ENCODE data around the gene NFASC.

The NFASC gene

GRCh38 chr1:204944662-204945061 is 74.0 kb downstream of the NFASC start:
- Histone ChIP-seq H3K4me3 (ENCODE audit: low read depth in 1 of 2, low read length in 2 of 2) (no peak overlapping the region), H3K9me3 (ENCODE audit: low read length) (no peaks in the 10 kb centered on the region), H3K27me3 (ENCODE audit: control insufficient read depth in 1 of 2, insufficient read depth in 2 of 2, low read length in 2 of 2) (no peaks in the 10 kb centered on the region), H3K27ac (ENCODE audit: low read depth, low read length) (no peak overlapping the region), H3K4me1 (ENCODE audit: insufficient read depth, low read length) (peaks cover 8% of the 10 kb centered on the region), H3K9ac (ENCODE audit: low read length) (no peak overlapping the region), H3K36me3 (ENCODE audit: insufficient read depth, low read length) (no peaks in the 10 kb centered on the region)

GRCh38 chr1:204945565-204945977 is 74.9 kb downstream of the NFASC start:
- Histone ChIP-seq H3K36me3 (ENCODE audit: insufficient read depth, low read length) (no peaks in the 10 kb centered on the region), H3K9ac (ENCODE audit: low read length) (no peak overlapping the region), H3K4me1 (ENCODE audit: insufficient read depth, low read length) (peaks cover 8% of the 10 kb centered on the region), H3K4me3 (ENCODE audit: low read depth in 1 of 2, low read length in 2 of 2) (no peak overlapping the region), H3K27me3 (ENCODE audit: control insufficient read depth in 1 of 2, insufficient read depth in 2 of 2, low read length in 2 of 2) (no peaks in the 10 kb centered on the region), H3K9me3 (ENCODE audit: low read length) (no peaks in the 10 kb centered on the region), H3K27ac (ENCODE audit: low read depth, low read length) (no peak overlapping the region)

- Histone ChIP-seq H3K9ac (ENCODE audit: low read length) (no peak overlapping the region), H3K4me1 (ENCODE audit: insufficient read depth, low read length) (peaks cover 5% of the 10 kb centered on the region), H3K4me3 (ENCODE audit: low read depth in 1 of 2, low read length in 2 of 2) (no peak overlapping the region), H3K9me3 (ENCODE audit: low read length) (no peaks in the 10 kb centered on the region), H3K27me3 (ENCODE audit: control insufficient read depth in 1 of 2, insufficient read depth in 2 of 2, low read length in 2 of 2) (no peaks in the 10 kb centered on the region), H3K27ac (ENCODE audit: low read depth, low read length) (no peak overlapping the region), H3K36me3 (ENCODE audit: insufficient read depth, low read length) (no peaks in the 10 kb centered on the region)
Measured at GRCh38 chr1:204946640-204947039, 76.0 kb downstream of the NFASC start.

- Histone ChIP-seq H3K4me1 (ENCODE audit: insufficient read depth, low read length) (no peaks in the 10 kb centered on the region), H3K36me3 (ENCODE audit: insufficient read depth, low read length) (peaks cover 1% of the 10 kb centered on the region), H3K9ac (ENCODE audit: low read length) (no peak overlapping the region), H3K9me3 (ENCODE audit: low read length) (no peaks in the 10 kb centered on the region), H3K27me3 (ENCODE audit: control insufficient read depth in 1 of 2, insufficient read depth in 2 of 2, low read length in 2 of 2) (no peaks in the 10 kb centered on the region), H3K4me3 (ENCODE audit: low read depth in 1 of 2, low read length in 2 of 2) (no peak overlapping the region), H3K27ac (ENCODE audit: low read depth, low read length) (no peak overlapping the region)
Measured at GRCh38 chr1:204947338-204947737, 76.7 kb downstream of the NFASC start.

GRCh38 chr1:204947747-204948146 is 77.1 kb downstream of the NFASC start:
- Histone ChIP-seq H3K27me3 (ENCODE audit: control insufficient read depth in 1 of 2, insufficient read depth in 2 of 2, low read length in 2 of 2) (no peaks in the 10 kb centered on the region), H3K9ac (ENCODE audit: low read length) (no peak overlapping the region), H3K36me3 (ENCODE audit: insufficient read depth, low read length) (peaks cover 5% of the 10 kb centered on the region)

GRCh38 chr1:204950353-204951001 is 79.8 kb downstream of the NFASC start:
- Histone ChIP-seq H3K27me3 (ENCODE audit: control insufficient read depth in 1 of 2, insufficient read depth in 2 of 2, low read length in 2 of 2) (no peaks in the 10 kb centered on the region), H3K9ac (ENCODE audit: low read length) (no peak overlapping the region), H3K27ac (ENCODE audit: low read depth, low read length) (no peak overlapping the region), H3K4me3 (ENCODE audit: low read depth in 1 of 2, low read length in 2 of 2) (no peak overlapping the region), H3K9me3 (ENCODE audit: low read length) (no peaks in the 10 kb centered on the region), H3K36me3 (ENCODE audit: insufficient read depth, low read length) (peaks cover 13% of the 10 kb centered on the region), H3K4me1 (ENCODE audit: insufficient read depth, low read length) (no peaks in the 10 kb centered on the region)

More at GRCh38 chr1:204947747-204948146, 77.1 kb downstream of the NFASC start:
- H3K4me3 ChIP-seq (ENCODE audit: low read depth in 1 of 2, low read length in 2 of 2): no peak overlapping the region
- no peaks in the 10 kb centered on the region for H3K9me3 ChIP-seq (ENCODE audit: low read length)
- no peak overlapping the region for H3K27ac ChIP-seq (ENCODE audit: low read depth, low read length)
- H3K4me1 ChIP-seq (ENCODE audit: insufficient read depth, low read length): no peaks in the 10 kb centered on the region

- no peak overlapping the region for H3K27ac ChIP-seq (ENCODE audit: low read depth, low read length)
- H3K27me3 ChIP-seq (ENCODE audit: control insufficient read depth in 1 of 2, insufficient read depth in 2 of 2, low read length in 2 of 2): no peaks in the 10 kb centered on the region
- H3K36me3 ChIP-seq (ENCODE audit: insufficient read depth, low read length): peaks cover 16% of the 10 kb centered on the region
- H3K9ac ChIP-seq (ENCODE audit: low read length): no peak overlapping the region
- no peaks in the 10 kb centered on the region for H3K9me3 ChIP-seq (ENCODE audit: low read length)
- no peaks in the 10 kb centered on the region for H3K4me1 ChIP-seq (ENCODE audit: insufficient read depth, low read length)
- no peak overlapping the region for H3K4me3 ChIP-seq (ENCODE audit: low read depth in 1 of 2, low read length in 2 of 2)
Measured at GRCh38 chr1:204958317-204959307, 88.0 kb downstream of the NFASC start.

- Histone ChIP-seq H3K4me1 (ENCODE audit: insufficient read depth, low read length) (no peaks in the 10 kb centered on the region), H3K36me3 (ENCODE audit: insufficient read depth, low read length) (peaks cover 19% of the 10 kb centered on the region), H3K4me3 (ENCODE audit: low read depth in 1 of 2, low read length in 2 of 2) (no peak overlapping the region), H3K9me3 (ENCODE audit: low read length) (no peaks in the 10 kb centered on the region), H3K27me3 (ENCODE audit: control insufficient read depth in 1 of 2, insufficient read depth in 2 of 2, low read length in 2 of 2) (no peaks in the 10 kb centered on the region), H3K27ac (ENCODE audit: low read depth, low read length) (no peak overlapping the region), H3K9ac (ENCODE audit: low read length) (no peak overlapping the region)
Measured at GRCh38 chr1:204959374-204959773, 88.7 kb downstream of the NFASC start.

GRCh38 chr1:204959836-204960235 is 89.2 kb downstream of the NFASC start:
- Histone ChIP-seq H3K9me3 (ENCODE audit: low read length) (no peaks in the 10 kb centered on the region), H3K27ac (ENCODE audit: low read depth, low read length) (no peak overlapping the region), H3K36me3 (ENCODE audit: insufficient read depth, low read length) (peaks cover 24% of the 10 kb centered on the region), H3K9ac (ENCODE audit: low read length) (no peak overlapping the region), H3K27me3 (ENCODE audit: control insufficient read depth in 1 of 2, insufficient read depth in 2 of 2, low read length in 2 of 2) (no peaks in the 10 kb centered on the region), H3K4me3 (ENCODE audit: low read depth in 1 of 2, low read length in 2 of 2) (no peak overlapping the region), H3K4me1 (ENCODE audit: insufficient read depth, low read length) (no peaks in the 10 kb centered on the region)

GRCh38 chr1:204960306-204961125 is 89.9 kb downstream of the NFASC start:
- Histone ChIP-seq H3K36me3 (ENCODE audit: insufficient read depth, low read length) (peaks cover 20% of the 10 kb centered on the region), H3K4me3 (ENCODE audit: low read depth in 1 of 2, low read length in 2 of 2) (no peak overlapping the region), H3K4me1 (ENCODE audit: insufficient read depth, low read length) (no peaks in the 10 kb centered on the region), H3K27me3 (ENCODE audit: control insufficient read depth in 1 of 2, insufficient read depth in 2 of 2, low read length in 2 of 2) (no peaks in the 10 kb centered on the region), H3K9ac (ENCODE audit: low read length) (no peak overlapping the region), H3K27ac (ENCODE audit: low read depth, low read length) (no peak overlapping the region), H3K9me3 (ENCODE audit: low read length) (no peaks in the 10 kb centered on the region)

GRCh38 chr1:204961765-204962419 is 91.2 kb downstream of the NFASC start:
- H3K9me3 ChIP-seq (ENCODE audit: low read length): no peaks in the 10 kb centered on the region
- H3K27me3 ChIP-seq (ENCODE audit: control insufficient read depth in 1 of 2, insufficient read depth in 2 of 2, low read length in 2 of 2): no peaks in the 10 kb centered on the region
- H3K9ac ChIP-seq (ENCODE audit: low read length): no peak overlapping the region
- peaks cover 16% of the 10 kb centered on the region for H3K36me3 ChIP-seq (ENCODE audit: insufficient read depth, low read length)
- H3K4me1 ChIP-seq (ENCODE audit: insufficient read depth, low read length): no peaks in the 10 kb centered on the region
- no peak overlapping the region for H3K4me3 ChIP-seq (ENCODE audit: low read depth in 1 of 2, low read length in 2 of 2)
- no peak overlapping the region for H3K27ac ChIP-seq (ENCODE audit: low read depth, low read length)

All from muscle layer of colon (tissue), 2 donors.